ENCODE results near the gene SREBF2. TPM values are rescaled to one million over a fixed set of nuclear protein-coding genes. Genes with fewer than 3 reads are reported as not detected.

SREBF2 gene
- total and polyA plus RNA-seq, 2 of the 13 experiments (the other 11 are each of a cell fraction or from before 2014, with no cell fraction given): 53.8 to 72.6 TPM

DNA sequence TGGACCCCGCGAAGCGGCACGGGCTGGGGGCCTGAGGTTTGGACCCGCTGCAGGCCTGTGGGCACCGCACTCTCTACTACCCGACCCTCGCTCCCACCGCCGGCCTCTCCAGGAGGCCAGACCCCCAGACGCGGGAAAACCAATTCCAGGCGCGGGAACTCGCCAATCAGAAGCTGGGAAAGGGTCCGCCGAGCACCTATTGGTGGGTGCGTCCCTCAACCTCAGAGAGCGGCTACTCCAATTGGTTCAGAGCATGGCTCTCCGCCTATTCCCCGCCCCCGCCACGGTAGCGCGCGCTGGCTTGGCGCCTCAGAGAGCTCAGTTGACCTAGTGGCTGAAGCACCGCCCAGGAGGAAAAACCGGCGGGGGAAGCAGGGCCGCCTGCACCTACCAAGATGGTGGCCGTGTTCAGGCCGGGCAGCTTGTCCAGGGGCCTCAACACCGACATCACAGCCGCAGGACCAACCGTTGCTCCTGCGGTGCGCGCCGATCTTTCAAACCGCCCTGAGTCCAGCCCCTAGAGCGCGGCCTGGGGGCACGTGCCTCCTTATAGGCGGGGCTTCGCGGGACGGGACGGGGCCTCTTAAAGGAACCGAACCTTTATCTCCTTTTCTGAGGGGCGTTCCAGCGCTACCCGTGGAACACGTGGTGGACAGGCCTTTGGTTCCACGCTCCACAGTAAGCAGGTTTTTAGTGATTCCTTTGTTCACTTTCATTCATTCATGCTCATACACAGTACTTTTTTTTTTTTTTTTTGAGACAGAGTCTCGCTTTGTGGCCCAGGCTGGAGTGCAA lies 113.9 kb downstream of the SREBF2 start, which contains the start of gene CENPM (continued):
- no peak for TF ChIP-seq TFAP4 (IDR thresholded peaks at IDR 0.05; ENCODE audit: borderline replicate concordance, low read depth)
- TF ChIP-seq ZNF430 (CRISPR knock-in tag; IDR thresholded peaks at IDR 0.05): peak; percentile 48; the same call in 1 of the 2 replicates
- TF ChIP-seq SP4 (CRISPR knock-in tag; IDR thresholded peaks at IDR 0.05): peak; percentile 87
- TF ChIP-seq CEBPZ (IDR thresholded peaks at IDR 0.05; ENCODE audit: low read length): no peak
- TF ChIP-seq KDM5B (CRISPR knock-in tag; IDR thresholded peaks at IDR 0.05; ENCODE audit: borderline replicate concordance): peak; percentile 86
- peak; percentile 92; the same call in 1 of the 2 replicates for TF ChIP-seq IRX3 (CRISPR knock-in tag; IDR thresholded peaks at IDR 0.05; ENCODE audit: borderline replicate concordance, low read depth)
- 0 out of 2 replicates have a peak, but pooled peaks have one; percentile 48 for TF ChIP-seq ZNF670 (CRISPR knock-in tag; IDR thresholded peaks at IDR 0.05; ENCODE audit: borderline replicate concordance)
- peak; percentile 98 for TF ChIP-seq E2F1 (CRISPR knock-in tag; IDR thresholded peaks at IDR 0.05)
- TF ChIP-seq NFE2L2 (IDR thresholded peaks at IDR 0.05; ENCODE audit: low read length): no peak
- peak; percentile 89 for TF ChIP-seq SIN3B (IDR thresholded peaks at IDR 0.05; ENCODE audit: low read length)
- 0 out of 2 replicates have a peak, but pooled peaks have one; percentile 92 for TF ChIP-seq ZNF839 (CRISPR knock-in tag; IDR thresholded peaks at IDR 0.05; ENCODE audit: borderline replicate concordance)
- peak; percentile 82 for TF ChIP-seq ZFY (CRISPR knock-in tag; IDR thresholded peaks at IDR 0.05)
- TF ChIP-seq ZNF337 (CRISPR knock-in tag; IDR thresholded peaks at IDR 0.05; ENCODE audit: borderline replicate concordance, low read depth): peak; percentile 77; the same call in 1 of the 2 replicates
- TF ChIP-seq ZKSCAN5 (CRISPR knock-in tag; IDR thresholded peaks at IDR 0.05): no peak
- TF ChIP-seq, protein P1, sequence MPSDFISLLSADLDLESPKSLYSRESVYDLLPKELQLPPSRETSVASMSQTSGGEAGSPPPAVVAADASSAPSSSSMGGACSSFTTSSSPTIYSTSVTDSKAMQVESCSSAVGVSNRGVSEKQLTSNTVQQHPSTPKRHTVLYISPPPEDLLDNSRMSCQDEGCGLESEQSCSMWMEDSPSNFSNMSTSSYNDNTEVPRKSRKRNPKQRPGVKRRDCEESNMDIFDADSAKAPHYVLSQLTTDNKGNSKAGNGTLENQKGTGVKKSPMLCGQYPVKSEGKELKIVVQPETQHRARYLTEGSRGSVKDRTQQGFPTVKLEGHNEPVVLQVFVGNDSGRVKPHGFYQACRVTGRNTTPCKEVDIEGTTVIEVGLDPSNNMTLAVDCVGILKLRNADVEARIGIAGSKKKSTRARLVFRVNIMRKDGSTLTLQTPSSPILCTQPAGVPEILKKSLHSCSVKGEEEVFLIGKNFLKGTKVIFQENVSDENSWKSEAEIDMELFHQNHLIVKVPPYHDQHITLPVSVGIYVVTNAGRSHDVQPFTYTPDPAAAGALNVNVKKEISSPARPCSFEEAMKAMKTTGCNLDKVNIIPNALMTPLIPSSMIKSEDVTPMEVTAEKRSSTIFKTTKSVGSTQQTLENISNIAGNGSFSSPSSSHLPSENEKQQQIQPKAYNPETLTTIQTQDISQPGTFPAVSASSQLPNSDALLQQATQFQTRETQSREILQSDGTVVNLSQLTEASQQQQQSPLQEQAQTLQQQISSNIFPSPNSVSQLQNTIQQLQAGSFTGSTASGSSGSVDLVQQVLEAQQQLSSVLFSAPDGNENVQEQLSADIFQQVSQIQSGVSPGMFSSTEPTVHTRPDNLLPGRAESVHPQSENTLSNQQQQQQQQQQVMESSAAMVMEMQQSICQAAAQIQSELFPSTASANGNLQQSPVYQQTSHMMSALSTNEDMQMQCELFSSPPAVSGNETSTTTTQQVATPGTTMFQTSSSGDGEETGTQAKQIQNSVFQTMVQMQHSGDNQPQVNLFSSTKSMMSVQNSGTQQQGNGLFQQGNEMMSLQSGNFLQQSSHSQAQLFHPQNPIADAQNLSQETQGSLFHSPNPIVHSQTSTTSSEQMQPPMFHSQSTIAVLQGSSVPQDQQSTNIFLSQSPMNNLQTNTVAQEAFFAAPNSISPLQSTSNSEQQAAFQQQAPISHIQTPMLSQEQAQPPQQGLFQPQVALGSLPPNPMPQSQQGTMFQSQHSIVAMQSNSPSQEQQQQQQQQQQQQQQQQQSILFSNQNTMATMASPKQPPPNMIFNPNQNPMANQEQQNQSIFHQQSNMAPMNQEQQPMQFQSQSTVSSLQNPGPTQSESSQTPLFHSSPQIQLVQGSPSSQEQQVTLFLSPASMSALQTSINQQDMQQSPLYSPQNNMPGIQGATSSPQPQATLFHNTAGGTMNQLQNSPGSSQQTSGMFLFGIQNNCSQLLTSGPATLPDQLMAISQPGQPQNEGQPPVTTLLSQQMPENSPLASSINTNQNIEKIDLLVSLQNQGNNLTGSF (CRISPR knock-in tag; IDR thresholded peaks at IDR 0.05): no peak
- TF ChIP-seq ZNF33A (CRISPR knock-in tag; IDR thresholded peaks at IDR 0.05; ENCODE audit: borderline replicate concordance): no peak
- TF ChIP-seq ZNF451 (CRISPR knock-in tag; IDR thresholded peaks at IDR 0.05): no peak

Measured in HepG2 (cell line).